GM18502 (cell line): Measurements from ENCODE around the gene USP40.

ENCODE experiments used
- ATAC-seq: cut with Tn5 transposase; IDR thresholded peaks from one replicate; pipeline ENCODE4 v1.9.1; 2021; ENCODE audit warnings: mild to moderate bottlenecking; ENCODE audit not compliant: unreplicated experiment, poor library complexity

The USP40 gene

DNA sequence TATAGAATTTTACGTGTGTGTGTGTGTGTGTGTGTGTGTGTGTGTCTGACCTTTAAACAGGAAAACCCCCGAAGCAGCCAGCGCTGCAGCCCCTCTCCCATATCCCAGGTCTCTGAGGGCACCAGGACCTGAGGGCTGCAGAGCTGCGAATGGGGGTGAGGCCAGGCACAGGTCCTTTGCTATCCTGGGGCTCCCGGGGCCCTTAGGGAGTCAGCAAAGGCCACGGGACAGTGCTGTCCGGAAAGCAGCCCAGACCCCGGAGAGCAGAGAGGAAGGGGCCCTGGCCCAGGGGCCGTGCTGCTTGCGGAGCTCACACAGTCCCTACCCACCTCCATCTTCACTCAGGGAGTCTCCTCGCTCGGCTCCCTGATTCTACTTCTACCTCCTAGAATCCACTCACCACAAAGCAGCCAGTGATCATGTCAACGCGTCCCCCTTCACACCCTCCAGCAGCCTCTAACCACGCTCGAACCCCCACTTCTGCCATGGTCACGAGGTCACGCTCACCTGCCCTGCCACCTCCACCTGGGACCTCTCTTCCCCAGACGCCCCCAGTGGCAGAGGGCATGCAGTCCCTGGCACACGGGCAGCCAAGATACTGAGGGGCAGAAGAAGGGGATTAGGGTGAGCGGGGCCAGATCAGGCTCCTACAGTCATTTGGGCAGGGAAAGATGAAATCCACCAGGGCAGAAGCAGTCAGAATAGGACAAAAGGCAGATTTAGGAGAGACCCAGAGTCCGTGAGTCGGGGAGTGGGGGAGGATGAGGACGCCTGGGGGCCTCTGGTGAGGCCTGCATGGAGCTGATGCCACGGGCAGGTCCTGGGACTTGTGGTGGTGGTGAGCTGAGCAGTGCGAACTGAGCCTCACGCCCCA, 86.7 kb downstream of the USP40 start:
- ATAC-seq: no peak

DNA sequence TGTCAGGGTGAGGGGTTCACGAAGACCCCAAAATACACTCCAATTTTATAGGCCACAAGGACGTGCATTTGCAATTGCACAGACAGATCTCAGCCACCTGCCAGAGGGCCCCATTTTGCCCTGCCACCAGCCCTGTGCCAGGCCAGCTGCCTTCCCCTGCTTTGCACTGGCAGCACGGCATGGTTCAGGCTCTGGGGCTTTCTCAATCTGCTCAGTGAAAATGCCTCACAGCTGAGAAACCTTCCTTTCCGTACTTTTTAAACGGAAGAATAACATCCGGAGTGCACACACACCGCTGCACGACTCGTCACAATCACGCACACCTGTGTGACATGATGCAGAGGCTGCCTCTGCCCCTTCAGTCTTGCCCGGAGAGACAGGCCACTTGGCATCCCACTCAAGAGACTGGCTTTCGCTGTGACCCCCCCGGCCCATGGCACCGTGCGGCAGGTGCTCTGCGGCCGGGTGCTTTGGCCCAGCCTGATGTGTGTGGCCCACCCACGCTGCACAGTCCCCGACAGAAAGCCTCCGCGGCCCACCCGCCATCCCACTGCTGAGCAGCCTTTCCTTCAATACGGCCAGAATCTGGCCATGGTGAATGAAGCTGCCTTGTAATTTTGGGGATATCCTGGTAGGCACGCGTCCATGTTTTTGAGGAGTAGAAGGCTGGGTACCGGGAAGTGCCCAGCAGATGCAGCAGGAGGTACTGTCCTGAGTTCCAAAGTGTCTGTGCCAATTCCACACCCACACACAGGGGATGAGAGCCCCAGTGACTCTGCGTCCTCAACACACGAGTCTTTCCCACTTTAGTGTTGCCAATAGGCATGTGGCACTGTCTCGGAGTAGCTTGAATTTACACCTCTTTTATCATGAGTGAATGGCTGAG, 88.8 kb downstream of the USP40 start:
- ATAC-seq: no peak

DNA sequence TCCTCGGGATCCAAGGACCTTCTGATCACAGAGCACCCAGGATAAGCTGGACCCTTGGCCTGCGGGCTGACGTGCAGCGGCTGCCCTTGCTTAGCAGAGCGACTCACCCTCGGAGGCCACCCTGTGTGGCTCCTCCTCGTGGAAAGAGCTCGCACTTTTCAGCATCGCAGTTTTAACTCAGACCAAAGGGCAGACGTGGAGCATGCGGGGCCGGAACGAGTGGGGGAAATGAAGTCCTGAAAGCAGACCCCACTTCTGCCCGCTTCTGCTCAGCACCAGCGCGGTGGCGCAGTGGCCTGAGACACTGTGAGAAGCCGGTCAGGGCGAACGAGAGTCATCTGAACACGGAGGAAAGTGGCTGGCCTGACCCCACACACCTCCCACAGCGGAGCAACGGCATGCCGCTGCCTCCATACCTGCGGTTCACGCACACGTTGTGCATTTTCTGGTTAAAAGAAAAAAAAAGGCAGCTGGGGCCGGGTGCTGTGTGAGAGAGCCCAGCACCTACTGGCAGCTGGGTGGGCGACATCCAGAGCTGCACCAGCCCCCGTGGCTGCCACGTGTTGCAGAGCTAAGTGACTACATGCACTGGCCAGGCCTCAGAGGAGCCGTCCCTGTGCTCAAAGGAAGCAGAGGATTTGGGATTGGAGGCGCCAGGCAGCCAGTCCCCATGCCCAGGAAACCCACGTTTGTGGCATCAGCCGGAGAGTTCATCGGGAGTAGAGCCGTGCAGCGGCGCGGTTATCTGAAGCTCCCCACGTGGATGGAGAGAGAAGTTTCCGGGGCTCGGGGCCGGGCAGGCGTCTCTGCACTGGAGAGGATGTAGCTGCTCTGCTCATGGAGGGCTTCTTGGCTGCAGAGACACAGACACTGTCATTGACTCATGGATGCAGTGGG, 89.7 kb downstream of the USP40 start:
- ATAC-seq: no peak

DNA sequence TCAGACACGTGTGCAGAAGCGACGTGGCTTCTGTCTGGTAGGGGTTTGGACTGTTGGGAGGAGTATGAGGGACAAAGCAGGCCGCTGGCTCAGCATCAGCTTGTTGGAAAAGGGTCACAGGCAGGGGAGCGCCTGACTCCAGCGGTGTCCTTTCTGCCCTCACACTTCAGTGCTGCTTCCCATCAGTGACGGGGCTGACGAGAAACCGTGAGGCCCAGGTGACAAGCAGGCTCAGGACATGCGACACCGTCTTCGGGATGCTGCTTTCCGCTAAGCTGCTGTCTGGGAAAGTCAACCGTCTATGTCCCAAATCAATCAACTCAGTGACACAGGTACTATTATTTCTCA, 90.5 kb downstream of the USP40 start:
- ATAC-seq: no peak

DNA sequence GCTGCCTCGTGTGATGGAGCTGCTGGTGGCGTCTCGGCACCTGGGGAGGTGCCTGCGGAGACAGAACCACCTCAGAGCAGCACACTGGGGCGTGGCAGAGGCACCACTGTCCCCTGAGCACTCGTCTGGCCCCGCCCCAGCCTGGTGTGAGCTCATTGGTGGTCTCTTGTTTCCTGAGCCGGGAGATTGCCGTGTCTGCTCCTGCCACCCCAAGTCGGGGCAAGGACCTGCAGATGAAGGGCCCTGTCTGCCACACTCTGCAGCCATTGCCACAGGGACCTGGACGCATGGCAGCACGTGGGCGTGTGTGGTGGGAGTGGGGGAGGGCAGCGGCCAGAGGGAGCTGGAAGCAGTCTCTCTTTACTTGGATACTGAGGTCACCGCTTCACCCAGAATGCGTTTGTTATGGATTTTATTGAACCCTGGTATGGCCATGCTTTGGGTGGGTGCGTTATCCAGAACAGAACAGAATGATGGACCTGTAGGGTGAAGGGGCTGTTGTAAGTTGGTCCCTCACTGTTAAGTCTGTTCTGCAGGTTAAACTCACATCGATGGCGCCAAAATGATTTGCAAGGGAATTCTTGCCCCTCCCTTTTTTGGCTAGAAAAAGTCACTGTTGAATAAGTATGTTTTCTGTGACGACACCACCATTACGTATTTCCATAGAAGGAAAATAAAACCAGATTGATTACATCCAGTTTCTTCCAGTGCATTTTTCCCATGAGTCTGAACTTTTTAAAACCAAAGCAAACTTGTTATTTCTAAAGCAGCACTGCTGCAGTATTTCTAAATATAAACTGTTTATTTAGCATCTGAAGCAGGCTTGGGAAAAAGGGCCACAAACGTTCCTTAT, 92.0 kb downstream of the USP40 start:
- ATAC-seq: no peak

DNA sequence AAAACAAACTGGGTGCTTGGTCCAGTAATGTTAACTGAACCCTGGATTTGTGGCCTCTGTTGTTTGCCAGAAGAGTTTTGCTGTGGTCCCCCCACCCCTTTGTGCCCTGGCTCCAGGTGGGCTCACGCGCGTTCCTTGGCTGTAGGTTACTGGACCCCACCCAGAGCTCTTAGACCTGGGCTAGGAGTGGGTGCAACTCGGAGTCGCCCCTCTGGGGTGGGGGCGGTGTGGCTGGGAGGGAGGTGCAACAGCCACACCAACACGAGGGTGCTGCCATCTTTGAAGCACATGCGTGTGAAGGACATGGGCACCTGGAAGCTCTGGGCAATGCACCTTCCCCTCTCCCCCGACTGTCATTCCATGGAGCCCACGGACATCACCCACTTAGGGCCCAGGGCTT, 92.7 kb downstream of the USP40 start:
- no peak for ATAC-seq

DNA sequence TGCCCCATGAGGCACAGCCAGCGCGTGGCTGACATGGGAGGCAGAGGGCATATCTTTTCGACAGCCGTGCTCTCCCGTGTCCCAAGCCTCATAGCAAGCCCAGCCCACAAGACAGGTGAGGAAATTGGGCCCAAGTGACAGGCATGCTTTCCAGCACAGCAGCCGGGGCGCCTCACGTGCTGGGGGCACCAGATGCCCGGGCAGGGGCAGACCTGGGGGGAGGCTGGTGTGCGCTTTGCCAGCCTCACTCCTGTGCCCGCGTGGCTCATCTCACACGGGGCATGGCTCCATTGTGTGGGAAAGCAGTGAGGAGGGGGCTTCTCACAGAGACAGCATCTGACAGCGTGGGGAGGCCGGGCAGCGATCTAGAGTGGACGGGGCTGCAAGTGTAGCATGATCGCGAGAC, 93.2 kb downstream of the USP40 start:
- no peak for ATAC-seq

DNA sequence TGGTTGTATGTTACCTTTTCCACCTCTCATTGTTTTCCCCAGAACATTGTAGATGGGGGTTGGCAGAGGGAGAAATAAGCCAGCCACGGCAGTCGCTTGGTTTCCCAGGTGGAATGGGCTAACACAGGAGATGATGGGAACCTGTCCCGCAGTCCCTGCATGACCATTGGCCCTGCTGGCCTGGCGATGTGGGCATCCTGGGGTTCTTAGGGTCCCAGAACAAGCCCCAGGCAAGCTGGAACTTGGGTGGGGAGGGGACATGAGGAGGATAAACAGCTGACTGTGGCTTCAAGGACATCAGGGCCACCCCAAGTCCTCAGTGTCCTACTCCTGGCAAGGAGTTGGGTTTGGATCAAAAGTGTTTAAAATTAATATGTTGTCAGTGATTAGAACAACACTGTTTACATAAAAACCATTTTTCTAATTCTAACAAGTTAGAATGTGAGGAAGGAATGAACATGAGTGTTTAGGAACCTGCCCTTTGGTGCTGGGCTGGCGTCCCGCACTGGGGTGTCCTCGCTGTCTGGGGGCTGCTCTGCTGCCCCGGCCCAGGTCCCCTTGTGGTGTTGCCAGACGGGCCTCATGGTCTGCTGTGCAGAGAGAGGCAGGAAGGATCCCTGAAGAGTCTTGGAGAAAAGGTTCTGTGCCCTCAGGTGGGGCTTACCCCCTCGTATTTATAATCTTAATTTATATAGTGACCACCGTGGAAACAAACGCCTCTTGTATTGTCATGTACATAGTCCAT, 95.1 kb downstream of the USP40 start:
- ATAC-seq: no peak

DNA sequence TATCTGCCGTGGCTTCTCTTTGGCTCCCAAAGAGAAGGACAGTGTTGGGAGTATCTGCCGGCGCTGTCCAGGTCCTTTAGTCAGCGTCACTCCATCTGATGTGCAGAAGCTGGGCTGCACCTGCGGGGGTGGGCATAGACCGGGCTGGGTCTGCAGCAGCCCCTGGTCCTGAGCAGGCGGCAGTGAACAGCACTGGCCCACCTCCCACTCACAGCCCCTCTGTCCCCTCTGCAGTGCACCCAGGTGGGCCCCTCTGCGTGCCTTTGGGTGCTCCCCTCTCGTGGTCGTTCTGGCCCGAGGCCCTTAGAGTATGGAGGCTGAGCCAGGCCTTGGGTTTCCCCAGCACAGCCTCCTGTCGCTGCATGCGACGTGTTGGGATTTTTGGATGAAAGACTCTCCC, 95.7 kb downstream of the USP40 start:
- ATAC-seq: no peak

DNA sequence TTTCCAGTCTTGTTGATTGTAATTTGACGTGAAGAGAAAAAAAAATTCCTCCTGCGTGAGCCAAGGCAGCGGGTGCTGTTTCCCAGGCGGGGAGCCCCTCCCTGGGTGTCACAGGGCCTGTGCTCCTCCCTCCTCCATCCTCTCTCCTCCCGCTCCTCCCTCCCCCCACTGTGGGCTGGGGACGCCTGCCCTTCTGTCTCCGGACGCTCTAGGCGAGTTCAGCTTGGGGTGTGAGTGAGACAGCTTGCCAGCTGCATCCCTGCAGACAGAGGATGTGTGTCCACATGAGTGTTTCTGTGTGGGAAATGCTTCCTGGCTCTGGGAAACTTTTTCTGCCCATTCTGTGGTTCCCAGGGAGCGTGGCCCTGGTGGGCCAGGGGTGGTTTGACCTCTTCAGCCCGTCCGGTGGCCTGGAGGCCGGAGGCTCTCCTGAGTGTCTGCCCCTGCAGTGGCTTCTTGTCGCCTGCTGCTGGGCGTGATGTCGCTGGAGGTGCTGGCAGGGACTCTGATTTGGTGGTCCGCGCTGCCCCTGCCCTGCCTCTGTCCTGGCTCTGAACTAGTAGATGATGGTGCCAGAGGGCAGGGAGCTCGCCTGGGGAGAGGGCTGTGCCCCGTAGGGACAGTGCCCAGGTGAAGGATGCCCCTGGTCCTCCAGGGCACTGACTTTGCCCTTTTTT, 96.4 kb downstream of the USP40 start:
- ATAC-seq: no peak

DNA sequence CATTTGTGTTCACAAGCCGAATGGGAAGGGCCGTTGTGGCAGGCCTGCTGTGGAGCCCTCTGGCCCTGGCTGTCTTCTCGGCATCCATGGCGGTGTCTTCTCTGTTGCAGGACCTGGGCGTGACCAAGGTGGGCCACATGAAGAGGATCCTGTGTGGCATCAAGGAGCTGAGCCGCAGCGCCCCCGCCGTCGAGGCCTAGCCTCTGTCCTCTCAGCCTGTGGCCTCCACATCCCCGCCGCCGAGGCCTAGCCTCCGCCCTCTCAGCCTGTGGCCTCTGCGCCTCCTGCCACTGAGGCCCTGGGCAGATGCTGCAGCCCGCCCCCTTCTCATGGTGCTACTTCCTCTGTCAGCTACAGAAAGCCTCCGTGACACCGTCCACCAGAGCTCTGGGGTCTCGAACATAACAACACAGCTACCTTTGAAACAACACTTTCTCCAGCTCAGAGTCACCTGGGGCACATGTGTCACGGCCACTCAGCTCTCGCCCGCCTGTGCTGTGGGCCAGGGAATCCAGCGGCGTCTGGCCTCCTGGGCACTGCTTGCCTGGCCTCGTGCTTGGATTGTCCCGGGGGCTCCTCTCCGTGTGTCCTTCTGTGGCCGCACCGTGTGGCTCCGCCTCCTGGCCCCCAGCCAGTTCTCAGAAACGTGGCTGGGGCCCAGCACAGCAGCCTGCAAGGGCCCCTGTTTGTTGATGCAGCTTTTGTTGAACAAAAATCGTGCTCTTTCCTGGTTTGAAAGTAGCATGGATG, 97.1 kb downstream of the USP40 start:
- no peak for ATAC-seq

DNA sequence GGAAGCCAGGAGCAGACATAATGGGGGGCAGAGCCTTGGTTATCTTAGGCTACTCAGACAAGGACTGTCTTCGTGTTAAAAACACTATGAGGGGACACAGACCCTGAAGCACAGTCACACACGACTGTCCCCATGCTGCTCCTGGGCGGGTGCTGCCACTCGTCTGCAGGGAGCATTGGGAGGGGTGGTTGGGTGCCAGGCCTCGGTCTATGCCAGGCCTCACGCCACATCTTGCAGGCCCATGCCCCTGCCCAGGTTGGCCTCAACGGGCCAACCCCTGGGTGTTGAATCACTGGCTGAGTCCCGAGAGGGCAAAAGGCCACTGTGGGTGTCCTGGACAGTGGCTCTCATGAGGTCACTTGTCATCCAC, 97.9 kb downstream of the USP40 start:
- ATAC-seq: no peak

DNA sequence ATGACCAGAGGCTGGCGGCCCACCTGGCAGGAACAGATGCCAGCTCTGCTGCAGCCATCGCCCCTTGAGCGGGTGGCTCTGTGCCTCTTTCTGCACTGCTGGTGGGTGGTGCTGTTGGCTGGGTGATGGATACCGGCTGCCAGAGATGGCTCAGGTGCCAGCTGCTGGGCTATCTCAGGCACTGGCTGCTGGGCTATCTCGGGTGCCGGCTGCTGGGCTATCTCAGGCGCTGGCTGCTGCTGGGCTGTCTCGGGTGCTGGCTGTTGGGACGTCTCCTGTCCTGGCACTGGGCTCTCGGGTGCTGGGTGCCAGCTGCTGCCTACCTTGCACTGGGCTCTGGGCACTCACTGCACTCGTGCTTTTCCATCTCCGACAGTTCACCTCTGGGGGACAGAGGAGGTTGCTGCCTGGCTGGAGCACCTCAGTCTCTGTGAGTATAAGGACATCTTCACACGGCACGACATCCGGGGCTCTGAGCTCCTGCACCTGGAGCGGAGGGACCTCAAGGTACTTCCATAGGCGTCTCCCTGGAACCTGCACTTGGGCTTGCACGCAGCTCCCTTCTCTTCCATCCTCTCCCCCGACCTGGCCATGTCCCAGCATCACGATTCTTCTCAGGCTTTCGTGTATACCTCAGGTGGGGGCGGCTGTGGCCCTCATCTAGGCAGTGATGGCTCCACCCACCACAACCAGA, 98.4 kb downstream of the USP40 start:
- no peak for ATAC-seq

DNA sequence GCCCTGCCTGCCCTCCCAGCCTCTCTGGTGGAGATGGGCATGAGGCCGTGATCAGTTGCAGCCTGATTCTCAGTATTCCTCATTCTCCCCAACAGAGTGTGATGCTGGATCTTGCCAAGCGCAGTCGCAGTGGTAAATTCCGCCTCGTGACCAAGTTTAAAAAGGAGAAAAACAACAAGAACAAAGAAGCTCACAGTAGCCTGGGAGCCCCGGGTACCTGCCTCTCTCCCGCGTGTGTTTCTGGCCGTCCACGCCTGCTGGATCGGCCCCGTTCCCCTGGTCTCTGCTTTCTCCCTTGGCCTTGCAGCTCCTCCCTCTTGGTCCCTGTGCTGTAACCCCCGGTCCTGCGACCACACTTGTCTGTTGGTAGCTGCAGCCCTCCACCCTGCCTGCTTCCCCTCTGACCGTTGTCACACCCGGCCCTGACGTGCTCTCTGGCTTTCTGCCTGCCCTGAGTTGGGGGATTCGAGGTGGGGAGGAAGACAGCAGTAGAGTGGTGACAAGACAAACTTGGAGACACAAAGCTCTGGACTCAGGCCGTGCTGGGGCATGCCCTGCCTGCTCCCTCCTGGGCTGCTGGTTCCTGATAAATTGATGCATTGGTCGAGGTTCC, 99.5 kb downstream of the USP40 start:
- ATAC-seq: no peak

DNA sequence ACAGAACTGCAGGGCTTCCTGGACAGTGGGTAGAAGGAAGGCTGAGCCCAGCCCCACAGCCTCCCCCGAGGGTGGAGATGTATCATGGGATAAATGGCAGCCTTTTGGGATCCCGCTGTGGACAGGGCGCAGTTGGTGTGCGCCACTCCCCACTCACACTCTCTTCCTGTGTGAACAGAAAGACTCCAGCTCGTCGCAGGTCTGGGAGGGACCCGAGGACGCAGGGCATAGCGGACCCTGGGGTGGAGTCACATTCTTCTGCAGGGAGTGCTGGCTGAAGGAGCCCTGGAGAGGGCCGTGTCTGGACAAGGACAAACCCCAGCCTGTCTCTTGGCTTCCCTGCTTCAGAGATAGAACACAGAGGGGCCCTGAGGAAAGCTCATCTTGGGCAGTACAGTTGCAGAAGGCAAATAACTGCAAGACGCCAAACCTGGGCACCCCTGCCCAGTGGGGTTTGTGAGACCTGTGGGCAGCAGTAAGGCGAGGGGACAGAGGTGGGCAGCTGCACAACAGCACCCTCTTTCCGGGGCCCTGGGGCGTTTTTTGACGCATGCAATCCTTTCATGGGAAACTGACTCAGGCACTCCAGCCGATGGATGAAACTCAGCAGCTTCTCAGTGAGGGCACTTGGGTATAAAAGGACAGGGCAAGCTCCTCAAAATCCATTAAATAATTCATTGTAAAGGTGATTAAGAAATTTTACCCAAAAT, 101.9 kb downstream of the USP40 start:
- ATAC-seq: no peak

DNA sequence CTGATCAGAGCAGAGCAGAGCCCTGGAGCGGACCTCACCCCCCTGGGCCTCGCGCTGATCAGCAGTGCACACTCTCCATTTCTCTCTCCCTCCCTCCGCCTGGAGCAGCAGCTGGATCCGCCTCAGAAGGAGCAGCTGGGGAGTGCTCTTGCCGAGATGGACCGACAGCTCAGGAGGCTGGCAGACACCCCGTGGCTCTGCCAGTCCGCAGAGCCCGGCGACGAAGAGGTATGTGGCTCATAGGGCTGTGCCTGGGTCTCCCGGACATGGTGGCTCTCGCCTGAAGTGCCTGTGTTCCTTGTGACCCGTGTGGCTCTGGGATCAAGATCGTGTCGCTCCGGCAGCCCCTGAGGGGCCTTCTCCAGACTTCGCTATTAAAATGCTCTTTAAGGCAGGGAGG, 102.5 kb downstream of the USP40 start:
- no peak for ATAC-seq
